Ecto neural progenitor cell (in vitro differentiated cells): ENCODE data around the gene ARF5.

Experiments used
- DNase-seq: peaks from one replicate; pipeline ENCODE4 v3.0.0-alpha.2; 2018; ENCODE audit warnings: low spot score

ARF5 gene

GRCh38 chr7:127635659-127636285, 47.6 kb downstream of the ARF5 start:
- DNase-seq, result no peak

GRCh38 chr7:127638197-127638596, 50.0 kb downstream of the ARF5 start:
- no peak for DNase-seq
